ENCODE measurements around the gene ENPP3. TPM values are rescaled to one million over a fixed set of nuclear protein-coding genes. Genes with fewer than 3 reads are reported as not detected.

The ENPP3 gene
- total RNA-seq, 1 donor from 2014 or later: 0.09 TPM

DNA sequence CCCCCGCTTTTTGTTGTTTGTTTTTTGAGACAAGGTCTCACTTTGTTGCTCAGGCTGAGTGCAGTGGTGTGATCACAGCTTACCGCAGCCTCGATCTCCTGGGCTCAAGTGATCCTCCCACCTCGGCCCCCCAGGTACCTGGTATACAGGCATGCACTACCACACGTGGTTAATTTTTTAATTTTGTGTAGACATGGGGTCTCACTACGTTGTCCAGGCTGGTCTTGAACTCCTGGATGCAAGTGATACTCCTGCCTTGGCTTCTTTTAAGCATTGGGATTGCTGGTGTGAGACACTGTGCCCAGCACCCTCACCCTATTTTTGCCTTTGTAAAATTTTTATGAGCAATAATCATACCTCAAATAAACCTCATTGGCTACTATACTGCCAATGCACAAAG is 5.5 kb downstream of the ENPP3 start:
- Histone ChIP-seq H3K9me3 (ENCODE audit: low read depth) (no peaks in the 10 kb centered on the region), H3K4me2 (no peak overlapping the region), H3F3A (ENCODE audit: low read depth) (no peaks in the 10 kb centered on the region), H2AFZ (replicated peaks) (no peak overlapping the region), H3K79me2 (ENCODE audit: low read depth) (no peaks in the 10 kb centered on the region), H3K4me1 (no peaks in the 10 kb centered on the region), H4K20me1 (ENCODE audit: low read depth) (no peaks in the 10 kb centered on the region), H3K36me3 (no peaks in the 10 kb centered on the region), H3K27ac (no peak overlapping the region), H3K4me3 (no peak overlapping the region), H3K27me3 (no peaks in the 10 kb centered on the region), H3K9ac (no peak overlapping the region)
- Mint-ChIP-seq H3K36me3 (no peaks in the 10 kb centered on the region), H3K9me3 (no peaks in the 10 kb centered on the region), H3K4me3 (no peak overlapping the region), H3K4me1 (no peaks in the 10 kb centered on the region), H3K27ac (no peak overlapping the region), H3K27me3 (ENCODE audit: insufficient read depth, low read depth) (no peaks in the 10 kb centered on the region)
- no peak for TF ChIP-seq CTCF (IDR thresholded peaks at IDR 0.05)
- TF ChIP-seq EZH2phosphoT487 (IDR thresholded peaks at IDR 0.05): no peak
- TF ChIP-seq EZH2 (IDR thresholded peaks at IDR 0.05): no peak
- no peak for DNase-seq (ENCODE audit: low spot score)

- no peaks in the 10 kb centered on the region for H3K27me3 ChIP-seq
- no peak overlapping the region for H3K27ac ChIP-seq
- Mint-ChIP-seq H3K9me3 (no peaks in the 10 kb centered on the region), H3K4me3 (no peak overlapping the region), H3K4me1 (no peaks in the 10 kb centered on the region), H3K27ac (no peak overlapping the region), H3K36me3 (no peaks in the 10 kb centered on the region), H3K27me3 (ENCODE audit: insufficient read depth, low read depth) (no peaks in the 10 kb centered on the region)
- no peaks in the 10 kb centered on the region for H3K36me3 ChIP-seq
- no peaks in the 10 kb centered on the region for H3K4me1 ChIP-seq
- no peak overlapping the region for H3K4me3 ChIP-seq
- no peaks in the 10 kb centered on the region for H4K20me1 ChIP-seq (ENCODE audit: low read depth)
- no peaks in the 10 kb centered on the region for H3F3A ChIP-seq (ENCODE audit: low read depth)
- no peak overlapping the region for H2AFZ ChIP-seq (replicated peaks)
- no peak overlapping the region for H3K4me2 ChIP-seq
- no peak overlapping the region for H3K9ac ChIP-seq
- H3K9me3 ChIP-seq (ENCODE audit: low read depth): no peaks in the 10 kb centered on the region
- no peak for DNase-seq (ENCODE audit: low spot score)
- H3K79me2 ChIP-seq (ENCODE audit: low read depth): no peaks in the 10 kb centered on the region
- TF ChIP-seq EZH2phosphoT487 (IDR thresholded peaks at IDR 0.05) (no peak), EZH2 (IDR thresholded peaks at IDR 0.05) (no peak), CTCF (IDR thresholded peaks at IDR 0.05) (no peak)
These were observed 6.0 kb downstream of the ENPP3 start for GRCh38 chr6:131642987-131643611.

DNA sequence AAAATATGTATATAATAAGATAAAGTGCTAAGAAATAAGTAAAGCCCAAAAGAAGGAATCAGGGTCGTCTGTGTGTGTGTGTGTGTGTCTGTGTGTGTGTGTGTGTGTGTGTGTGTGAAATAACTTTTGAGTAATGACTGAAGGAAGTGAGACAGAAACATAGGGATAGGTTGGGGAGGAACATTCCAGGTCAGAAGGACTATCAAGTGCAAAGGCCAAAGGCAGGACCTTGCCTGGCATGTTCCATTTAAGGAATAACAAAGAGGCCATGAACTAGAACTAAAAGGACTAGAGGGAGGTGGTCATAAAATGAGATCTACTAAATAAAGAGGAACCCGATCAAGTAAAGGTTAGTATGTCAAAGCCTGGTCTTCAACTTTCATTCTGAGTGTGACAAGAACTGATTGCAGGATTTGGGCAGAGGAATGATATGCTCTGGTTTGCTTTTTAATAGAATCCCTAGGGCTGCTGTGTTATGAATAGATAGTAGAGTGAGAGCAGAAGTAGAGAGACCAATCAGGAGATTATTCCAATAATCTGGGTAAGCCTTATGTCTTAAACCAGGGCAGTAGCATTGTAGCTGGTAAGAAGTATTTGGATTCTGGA is 6.9 kb downstream of the ENPP3 start:
- Histone ChIP-seq H3K36me3 (no peaks in the 10 kb centered on the region), H3K27ac (no peak overlapping the region), H3F3A (ENCODE audit: low read depth) (no peaks in the 10 kb centered on the region), H3K9ac (no peak overlapping the region), H3K27me3 (no peaks in the 10 kb centered on the region), H4K20me1 (ENCODE audit: low read depth) (no peaks in the 10 kb centered on the region), H3K4me2 (no peak overlapping the region), H3K79me2 (ENCODE audit: low read depth) (no peaks in the 10 kb centered on the region), H2AFZ (replicated peaks) (no peak overlapping the region), H3K4me1 (no peaks in the 10 kb centered on the region), H3K4me3 (no peak overlapping the region), H3K9me3 (ENCODE audit: low read depth) (no peaks in the 10 kb centered on the region)
- Mint-ChIP-seq H3K9me3 (no peaks in the 10 kb centered on the region), H3K4me3 (no peak overlapping the region), H3K4me1 (no peaks in the 10 kb centered on the region), H3K27me3 (ENCODE audit: insufficient read depth, low read depth) (no peaks in the 10 kb centered on the region), H3K27ac (no peak overlapping the region), H3K36me3 (no peaks in the 10 kb centered on the region)
- DNase-seq (ENCODE audit: low spot score): no peak
- TF ChIP-seq EZH2phosphoT487 (IDR thresholded peaks at IDR 0.05): no peak
- TF ChIP-seq CTCF (IDR thresholded peaks at IDR 0.05): no peak
- TF ChIP-seq EZH2 (IDR thresholded peaks at IDR 0.05): no peak

All from neural progenitor cell (in vitro differentiated cells).